Ureter (tissue), 1 donor: ENCODE data around the gene DPY19L2. TPM values are rescaled to one million over a fixed set of nuclear protein-coding genes. Genes with fewer than 3 reads are reported as not detected.
"Not testable (repeated sequence)": the region's sequence is repeated elsewhere in the genome, so short reads cannot be mapped to it uniquely, and the experiment has no call there.

Experiments used
- DNase-seq: peaks from one replicate; pipeline ENCODE4 v3.0.0-alpha.2; 2020; ENCODE audit warnings: low spot score
- total RNA-seq: library from RNA; stranded (reverse); gene quantifications from one replicate; pipeline ENCODE4 v1.2.4, GENCODE V29; 2023
- donor health status: DM: yes; HTN: yes; CAD: no.

Gene DPY19L2
- total RNA-seq: 28.9 TPM

DNA sequence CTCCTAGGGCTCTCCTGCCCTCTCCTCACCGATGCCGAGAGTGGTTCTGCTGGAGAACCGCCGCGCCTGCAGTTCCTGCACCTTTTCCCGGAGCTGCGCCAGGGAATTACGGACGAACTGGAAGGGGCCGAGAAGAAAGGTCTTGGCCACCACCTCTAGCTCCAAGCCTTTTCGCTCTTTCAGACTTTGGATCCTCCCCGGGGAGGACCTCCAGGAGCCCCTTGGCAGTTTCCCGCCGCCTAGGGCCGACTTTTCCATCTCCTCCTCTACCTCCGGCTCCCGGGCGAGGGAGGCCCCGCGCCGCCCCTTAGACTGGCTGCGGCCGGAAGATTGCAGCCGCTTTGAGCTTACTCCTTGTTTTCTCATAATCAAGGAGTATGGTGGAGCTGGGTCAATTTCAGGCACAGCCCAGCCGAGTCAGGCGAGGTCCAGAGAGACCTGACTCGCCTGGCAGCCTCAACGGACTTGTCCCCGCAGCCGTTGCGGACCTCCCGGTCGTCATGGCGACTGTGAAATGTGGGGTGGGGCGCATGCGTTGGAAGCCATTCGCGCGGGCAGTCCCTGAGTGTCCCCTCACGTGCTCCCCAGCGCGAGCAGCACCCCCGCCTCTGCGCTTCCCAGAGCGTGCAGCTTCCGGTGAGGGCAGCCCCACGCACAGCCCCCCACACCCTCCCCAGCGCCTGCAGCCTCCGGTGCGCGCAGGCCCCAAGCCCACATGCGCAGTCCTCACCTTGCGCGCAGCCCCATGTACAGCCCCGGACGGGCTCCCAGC, at the start of gene DPY19L2:
DPY19L2 (minus strand) TSS at position 466 of the 772 bp plus-strand sequence; CDS start at position 366, 100 bp downstream.
- DNase-seq: peak; percentile 87

GRCh38 chr12:63716891-63717290, 48.6 kb upstream of the DPY19L2 start:
- not testable (repeated sequence) for DNase-seq

DNA sequence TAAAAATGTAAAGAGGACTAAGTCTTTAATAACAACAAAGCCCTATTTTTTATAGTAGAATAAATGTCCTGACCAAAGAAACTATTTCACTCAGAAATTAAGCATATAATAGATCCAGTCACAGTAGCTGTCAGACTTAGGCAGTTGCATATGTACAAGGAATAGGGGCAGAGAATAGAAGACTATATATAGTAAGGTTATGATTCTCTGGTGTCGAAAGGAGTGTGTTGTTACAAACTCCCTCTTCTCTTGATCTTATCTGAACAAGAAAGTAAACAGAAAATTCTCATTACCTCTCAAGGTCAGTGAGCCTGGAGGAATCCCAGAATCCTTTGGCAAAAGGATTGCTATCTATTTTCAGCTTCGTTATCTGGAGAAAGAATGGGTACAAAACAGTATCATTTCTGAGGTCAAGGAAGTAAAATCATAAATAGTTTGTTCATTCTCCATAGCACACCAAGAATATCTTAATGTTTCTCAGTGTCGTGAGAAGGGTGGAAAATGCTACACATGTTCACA, 46.9 kb upstream of the DPY19L2 start:
- DNase-seq: not testable (repeated sequence)

DNA sequence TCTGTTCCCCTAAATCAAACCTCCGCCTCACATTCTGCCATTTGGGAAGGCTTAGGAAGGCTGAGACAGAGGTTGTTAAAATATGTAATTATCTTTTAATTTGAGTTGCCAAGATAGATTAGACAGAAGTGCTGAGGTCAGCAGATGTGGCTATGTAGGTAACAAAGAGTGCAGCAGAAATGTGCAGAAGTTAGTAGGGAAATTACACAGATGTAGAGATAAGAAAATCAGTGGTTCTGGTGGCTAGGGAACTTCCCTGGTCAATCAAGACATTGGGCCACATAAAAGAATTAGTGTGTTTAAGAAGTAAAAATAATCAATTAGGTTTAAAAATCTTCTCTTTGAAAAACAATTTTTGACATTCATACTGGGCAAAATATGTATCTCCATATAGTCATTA, 46.1 kb upstream of the DPY19L2 start:
- DNase-seq: not testable (repeated sequence)

- not testable (repeated sequence) for DNase-seq
These were observed 45.4 kb upstream of the DPY19L2 start for GRCh38 chr12:63713681-63714075.

- DNase-seq: not testable (repeated sequence)
These were observed 44.8 kb upstream of the DPY19L2 start for GRCh38 chr12:63712979-63713680.

DNA sequence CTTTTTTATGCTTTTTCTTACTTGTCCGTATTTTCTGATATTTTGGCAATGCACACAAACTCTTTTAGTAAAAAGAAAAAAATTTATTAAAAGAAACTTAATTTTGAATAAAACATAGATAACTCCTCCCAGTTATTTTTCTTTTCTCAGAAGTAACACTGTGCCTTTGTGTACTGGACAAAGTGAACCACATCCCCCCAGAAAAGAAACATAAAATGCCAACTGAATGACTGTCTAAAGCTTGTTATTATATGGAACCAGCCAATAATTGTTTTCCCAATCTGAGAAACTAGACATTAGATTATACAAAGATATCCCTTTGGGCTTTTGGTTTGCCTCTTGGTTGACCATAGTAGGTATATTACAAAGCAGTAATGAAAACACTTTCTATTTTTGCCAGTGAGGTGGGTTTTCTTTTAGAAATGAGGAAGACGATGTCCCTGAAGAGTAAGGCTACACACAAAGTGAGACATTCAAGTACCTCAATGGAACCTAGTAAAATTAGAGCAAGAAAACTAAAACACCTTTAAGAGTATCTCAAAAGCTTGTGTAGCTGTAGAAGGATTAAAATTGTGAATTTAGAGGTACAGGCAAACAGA, 44.2 kb upstream of the DPY19L2 start:
- not testable (repeated sequence) for DNase-seq

DNA sequence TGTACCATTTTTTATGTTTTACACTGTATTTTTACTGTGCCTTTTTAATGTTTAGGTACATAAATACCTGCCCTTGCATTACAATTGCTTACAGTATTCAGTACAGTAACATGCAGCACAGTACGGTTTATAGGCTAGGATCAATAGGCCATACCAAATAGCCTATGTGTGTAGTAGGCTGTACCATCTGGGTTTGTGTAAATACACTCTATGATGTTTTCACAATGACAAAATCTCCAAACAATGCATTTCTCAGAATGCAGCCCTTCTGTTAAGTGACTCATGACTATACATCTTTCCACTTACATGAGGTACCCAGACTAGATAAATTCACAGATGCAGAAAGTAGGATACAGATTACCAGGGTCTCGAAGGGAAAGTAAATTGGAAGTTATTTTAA, 43.0 kb upstream of the DPY19L2 start:
- not testable (repeated sequence) for DNase-seq

DNA sequence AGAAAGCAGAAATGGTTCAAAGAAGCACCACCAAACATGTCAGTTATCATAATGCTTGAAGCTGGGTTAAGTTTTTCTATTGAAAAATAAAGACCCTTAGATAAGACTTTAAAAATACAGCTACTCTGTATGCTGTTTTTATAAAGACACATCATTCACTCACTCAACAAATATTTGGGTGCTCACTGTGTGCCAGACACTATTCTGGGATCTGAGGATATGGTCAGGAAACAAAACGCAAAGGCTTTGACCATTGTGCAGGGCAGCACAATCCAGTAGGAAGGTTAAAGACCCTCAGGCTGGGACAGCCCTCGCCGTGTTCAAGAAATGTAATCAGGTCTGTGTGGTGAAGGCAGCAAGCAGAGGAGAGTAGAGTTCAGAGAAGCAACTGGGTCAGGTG, 38.0 kb upstream of the DPY19L2 start:
- no peak for DNase-seq

DNA sequence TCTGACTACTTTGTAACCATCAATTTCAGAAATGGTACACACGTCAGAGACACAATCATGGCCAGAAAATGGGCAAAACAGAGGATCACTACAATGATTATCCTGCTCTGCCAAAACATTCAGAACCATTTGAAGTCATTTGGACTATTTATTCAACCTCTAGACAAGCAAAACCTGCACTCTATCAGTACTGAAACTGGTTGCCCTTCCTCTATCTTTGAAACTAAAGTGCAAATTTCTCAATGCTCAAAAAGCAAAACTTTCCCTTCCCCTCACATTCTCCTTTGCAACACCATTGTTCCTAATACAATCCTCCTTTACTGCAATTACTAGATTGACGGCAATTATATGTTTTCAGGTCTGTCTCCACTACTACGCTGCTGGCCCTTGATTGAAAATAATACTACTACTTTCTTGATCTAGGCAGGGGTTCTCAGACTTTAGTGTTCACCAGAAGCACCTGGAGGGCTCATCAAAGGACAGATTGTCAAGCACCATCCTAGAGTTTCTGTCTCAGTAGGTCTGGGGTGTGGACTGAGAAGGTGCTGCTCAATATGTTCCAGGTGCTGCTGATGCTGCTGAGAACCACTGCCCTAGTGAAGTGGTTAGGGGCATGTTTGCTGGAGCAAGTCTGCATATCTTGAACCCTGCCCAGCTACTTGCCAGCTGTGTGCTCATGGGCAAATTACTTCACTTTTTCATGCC, 31.5 kb upstream of the DPY19L2 start:
- DNase-seq: not testable (repeated sequence)

DNA sequence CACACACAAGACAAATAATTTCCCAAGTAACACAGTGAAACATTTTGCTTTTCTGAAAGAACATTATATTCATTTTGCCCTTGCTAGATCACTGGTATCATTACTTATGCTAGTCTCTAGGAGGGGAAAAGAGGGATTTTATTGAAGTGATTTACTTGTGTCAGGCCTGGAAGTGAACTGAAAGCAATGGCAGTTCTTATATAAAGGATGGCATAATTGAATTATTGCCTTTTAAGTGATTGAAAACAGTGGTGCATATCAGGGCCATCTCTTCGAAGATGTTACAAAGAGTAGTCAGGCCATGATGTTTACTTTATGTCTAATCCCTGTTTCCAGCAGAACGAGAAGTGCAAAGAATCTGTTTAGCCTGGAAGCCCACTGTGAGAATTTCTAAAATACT, 30.7 kb upstream of the DPY19L2 start:
- not testable (repeated sequence) for DNase-seq

GRCh38 chr12:63690837-63691236, 22.5 kb upstream of the DPY19L2 start:
- not testable (repeated sequence) for DNase-seq

DNA sequence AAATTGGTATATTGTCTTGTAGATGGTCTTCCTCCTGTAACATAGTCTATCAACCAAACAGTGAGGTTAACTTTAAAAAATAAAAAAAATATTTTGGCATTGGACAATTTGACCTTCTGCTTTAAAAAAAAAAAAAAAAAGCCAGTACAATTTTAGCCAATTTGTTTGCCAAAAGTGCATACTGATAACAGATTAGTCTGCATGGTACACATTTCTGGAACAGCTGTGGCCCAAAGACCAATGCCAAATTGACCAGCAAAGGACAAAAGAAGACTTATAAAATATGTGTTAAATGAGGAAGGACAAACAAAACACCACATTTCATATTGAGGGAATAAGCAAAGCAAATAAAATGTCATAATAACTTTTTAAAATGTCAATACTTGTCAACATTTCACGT, 20.8 kb upstream of the DPY19L2 start:
- not testable (repeated sequence) for DNase-seq

- DNase-seq: not testable (repeated sequence)
These were observed 18.3 kb upstream of the DPY19L2 start for GRCh38 chr12:63686623-63687022.

GRCh38 chr12:63685789-63686188, 17.5 kb upstream of the DPY19L2 start:
- not testable (repeated sequence) for DNase-seq

- not testable (repeated sequence) for DNase-seq
These were observed 14.3 kb upstream of the DPY19L2 start for GRCh38 chr12:63682617-63683016.

GRCh38 chr12:63680758-63681157, 12.5 kb upstream of the DPY19L2 start:
- DNase-seq: not testable (repeated sequence)

GRCh38 chr12:63672550-63672949, 4.3 kb upstream of the DPY19L2 start:
- not testable (repeated sequence) for DNase-seq

DNA sequence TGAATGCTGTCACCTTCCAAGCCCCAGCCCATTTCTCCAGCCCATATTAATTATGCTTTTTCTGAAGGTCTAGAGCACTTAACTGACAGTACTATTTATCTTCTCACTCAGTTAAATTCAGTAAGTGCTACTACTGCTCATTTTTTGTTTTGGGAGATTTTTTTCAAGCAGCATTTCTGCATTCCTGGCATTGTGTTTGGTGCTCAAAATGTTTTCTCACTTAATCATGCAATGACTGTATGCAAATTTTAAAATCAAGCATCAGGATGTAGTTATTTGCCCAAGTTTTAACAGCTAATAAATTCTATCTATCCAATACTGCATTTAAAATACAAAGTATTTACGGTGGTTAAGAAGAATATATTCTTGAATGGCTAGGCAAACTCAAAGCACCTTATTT, 1.6 kb upstream of the DPY19L2 start:
- DNase-seq: not testable (repeated sequence)

DNA sequence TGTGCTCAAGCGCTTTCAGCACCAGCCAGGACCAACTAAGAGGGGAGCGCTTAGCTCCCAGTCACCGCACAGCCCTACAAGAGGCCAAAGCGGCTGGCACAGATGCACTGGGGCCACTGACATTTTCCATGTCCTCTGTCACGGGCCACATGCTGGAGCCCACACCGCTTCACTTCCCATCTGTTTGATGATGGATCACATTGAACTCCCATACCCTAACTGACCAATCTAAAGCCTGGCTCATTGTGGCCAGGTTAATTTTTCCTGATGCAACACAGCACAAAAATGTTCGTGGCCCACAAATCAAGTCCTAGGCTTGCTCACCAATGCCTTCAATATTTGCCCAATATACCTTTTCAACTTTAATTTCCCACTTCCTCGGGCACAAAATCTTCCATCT, 1.1 kb upstream of the DPY19L2 start:
- DNase-seq: not testable (repeated sequence)

GRCh38 chr12:63668800-63669365, 590 bp upstream of the DPY19L2 start:
- DNase-seq: not testable (repeated sequence)
